Left ventricle myocardium inferior (tissue), 1 donor: Measurements from ENCODE around the gene HAPLN2. TPM values are rescaled to one million over a fixed set of nuclear protein-coding genes. Genes with fewer than 3 reads are reported as not detected.

Experiments used
- DNase-seq: peaks from one replicate; pipeline ENCODE4 v3.0.0-alpha.2; 2020
- H3K27ac ChIP-seq: fragments of 200-600 bp; replicated peaks from 2 replicates; pipeline ENCODE4 v1.8.0; 2021
- H3K27me3 ChIP-seq: fragments of 200-600 bp; 2 replicates; pipeline ENCODE4 v1.8.0; 2021; ENCODE audit warnings: low read depth
- H3K36me3 ChIP-seq: fragments of 200-600 bp; 2 replicates; pipeline ENCODE4 v1.8.0; 2021
- H3K4me1 ChIP-seq: fragments of 200-600 bp; 2 replicates; pipeline ENCODE4 v1.8.0; 2021
- H3K4me3 ChIP-seq: fragments of 200-600 bp; 2 replicates; pipeline ENCODE4 v1.8.0; 2021; ENCODE audit warnings: mild to moderate bottlenecking, moderate library complexity
- H3K9me3 ChIP-seq: fragments of 200-600 bp; replicated peaks from 2 replicates; pipeline ENCODE4 v1.8.0; 2021
- intact Hi-C: fragments of 100-400 bp; cut with micrococcal nuclease; formaldehyde crosslinking; loops from one replicate; pipeline ENCODE4 v1.11.0; 2022
- total RNA-seq: library from RNA; stranded (reverse); fragmentation: NEBNext Ultra II Directional; extraction: Animal tissue kit (Norgen Biotek cat#: 25700); gene quantifications from one replicate; pipeline ENCODE4 v1.2.1, GENCODE V29; 2021
- TF ChIP-seq, protein P1 (sequence below): fragments of 200-600 bp; IDR thresholded peaks from 2 replicates; pipeline ENCODE4 v1.8.0; 2021; ENCODE audit warnings: antibody characterized with exemption, mild to moderate bottlenecking, borderline replicate concordance
- donor health status: DM: no; HTN: yes; CAD: no; lungs with severe emphysema.

Gene HAPLN2
- total RNA-seq, 1 donor from 2014 or later = 1.2 TPM

DNA sequence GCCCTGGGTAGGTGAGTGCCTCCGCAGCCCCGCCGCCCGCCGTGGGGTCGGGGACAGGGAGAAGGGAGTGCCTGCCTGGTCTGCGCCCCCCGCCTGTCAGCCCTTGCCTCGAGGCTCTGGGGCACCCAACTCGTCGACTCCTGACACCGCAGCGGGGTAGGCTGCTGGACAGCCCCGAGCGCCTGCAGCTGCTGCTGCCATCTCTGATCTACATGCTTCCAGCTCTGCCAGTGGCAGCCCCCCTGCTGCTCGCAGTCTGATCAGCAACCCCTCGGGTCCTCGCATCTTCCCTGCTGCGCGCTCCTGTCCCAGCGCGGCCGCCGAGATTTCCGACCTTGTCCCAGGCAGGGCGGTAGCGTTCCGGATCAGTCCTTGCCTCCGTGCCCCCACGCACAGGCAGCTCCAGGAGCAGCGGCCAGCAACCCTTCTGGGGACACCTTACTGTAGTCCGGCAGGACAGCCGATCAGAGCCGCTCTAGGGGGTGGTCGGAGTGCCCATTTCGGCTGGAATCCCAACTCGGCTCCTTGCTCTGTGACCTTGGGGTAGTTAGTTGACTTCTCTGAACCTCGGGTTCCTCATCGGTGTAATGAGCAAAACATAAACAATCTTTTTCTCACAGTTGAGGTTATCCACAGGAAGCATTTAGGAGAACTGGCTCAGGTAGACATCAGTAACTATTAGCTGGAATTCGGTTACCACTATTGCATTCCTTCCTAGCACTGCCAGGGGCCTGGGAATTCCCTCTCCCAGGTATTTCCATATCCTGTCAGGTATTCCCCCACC lies 23.2 kb downstream of the HAPLN2 start:
- Histone ChIP-seq H3K27me3 (peaks cover 100% of the 10 kb centered on the region), H3K4me3 (peak overlapping the region; percentile 59), H3K9me3 (no peaks in the 10 kb centered on the region), H3K4me1 (peaks cover 28% of the 10 kb centered on the region), H3K27ac (no peak overlapping the region), H3K36me3 (no peaks in the 10 kb centered on the region)
- intact Hi-C loops = no loop called here
- DNase-seq = no peak
- TF ChIP-seq, protein P1, sequence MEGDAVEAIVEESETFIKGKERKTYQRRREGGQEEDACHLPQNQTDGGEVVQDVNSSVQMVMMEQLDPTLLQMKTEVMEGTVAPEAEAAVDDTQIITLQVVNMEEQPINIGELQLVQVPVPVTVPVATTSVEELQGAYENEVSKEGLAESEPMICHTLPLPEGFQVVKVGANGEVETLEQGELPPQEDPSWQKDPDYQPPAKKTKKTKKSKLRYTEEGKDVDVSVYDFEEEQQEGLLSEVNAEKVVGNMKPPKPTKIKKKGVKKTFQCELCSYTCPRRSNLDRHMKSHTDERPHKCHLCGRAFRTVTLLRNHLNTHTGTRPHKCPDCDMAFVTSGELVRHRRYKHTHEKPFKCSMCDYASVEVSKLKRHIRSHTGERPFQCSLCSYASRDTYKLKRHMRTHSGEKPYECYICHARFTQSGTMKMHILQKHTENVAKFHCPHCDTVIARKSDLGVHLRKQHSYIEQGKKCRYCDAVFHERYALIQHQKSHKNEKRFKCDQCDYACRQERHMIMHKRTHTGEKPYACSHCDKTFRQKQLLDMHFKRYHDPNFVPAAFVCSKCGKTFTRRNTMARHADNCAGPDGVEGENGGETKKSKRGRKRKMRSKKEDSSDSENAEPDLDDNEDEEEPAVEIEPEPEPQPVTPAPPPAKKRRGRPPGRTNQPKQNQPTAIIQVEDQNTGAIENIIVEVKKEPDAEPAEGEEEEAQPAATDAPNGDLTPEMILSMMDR = no peak

DNA sequence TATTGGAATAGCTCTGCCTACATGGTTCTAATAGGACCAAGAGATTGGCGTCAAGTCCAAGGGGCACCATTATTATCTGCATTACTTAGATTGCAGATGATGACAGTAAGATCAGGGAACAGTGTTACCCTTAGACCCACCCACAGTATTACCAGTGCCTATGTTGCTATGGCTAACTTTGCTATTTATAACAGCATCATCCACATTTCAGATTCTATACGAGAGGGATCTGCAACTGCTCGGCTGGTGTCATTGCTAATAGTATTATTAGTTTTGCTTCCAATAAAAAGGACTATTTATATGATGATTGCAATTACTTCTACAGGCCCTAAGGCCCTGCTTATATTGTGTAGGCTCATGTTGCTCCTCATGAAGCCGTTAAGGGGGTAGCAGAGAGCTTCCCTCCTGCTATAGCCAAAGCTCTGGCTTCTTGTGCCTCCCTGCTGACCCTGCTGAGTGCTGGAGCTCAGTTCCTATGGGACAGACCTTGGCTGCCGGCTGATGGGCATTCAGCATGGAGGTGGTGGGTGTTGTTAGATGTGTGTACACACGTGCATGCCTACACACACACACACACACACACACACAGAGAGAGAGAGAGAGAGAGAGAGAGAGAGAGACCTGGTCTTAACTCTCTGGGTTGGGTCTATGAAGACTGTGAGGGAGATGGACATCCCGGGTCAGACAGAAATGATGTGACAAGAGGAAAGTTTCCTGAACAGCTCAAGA lies 24.0 kb downstream of the HAPLN2 start:
- TF ChIP-seq, protein P1 = no peak
- DNase-seq = no peak
- no peaks in the 10 kb centered on the region for H3K36me3 ChIP-seq
- intact Hi-C loops = no loop called here
- peaks cover 28% of the 10 kb centered on the region for H3K4me1 ChIP-seq
- H3K4me3 ChIP-seq = no peak overlapping the region
- no peak overlapping the region for H3K27ac ChIP-seq
- H3K9me3 ChIP-seq = no peaks in the 10 kb centered on the region
- H3K27me3 ChIP-seq = peaks cover 100% of the 10 kb centered on the region

DNA sequence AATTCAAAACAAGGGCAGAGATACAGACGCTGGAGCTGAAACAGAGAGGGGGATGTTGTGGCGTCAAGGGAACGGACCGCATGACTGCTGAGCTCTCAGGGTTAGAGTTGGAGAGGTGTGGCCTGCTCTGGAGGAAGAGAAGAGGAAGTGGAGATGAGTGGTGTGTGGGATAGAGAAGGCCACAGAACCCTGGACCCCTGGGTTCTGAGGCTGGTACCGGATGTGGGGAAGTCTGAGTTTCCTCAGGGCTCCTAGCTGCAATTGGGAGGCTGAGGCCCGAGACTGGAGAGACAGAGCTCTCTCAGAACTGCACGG lies 24.5 kb downstream of the HAPLN2 start:
- TF ChIP-seq, protein P1 = no peak
- Histone ChIP-seq H3K27me3 (peaks cover 100% of the 10 kb centered on the region), H3K36me3 (no peaks in the 10 kb centered on the region), H3K9me3 (no peaks in the 10 kb centered on the region), H3K4me1 (peaks cover 23% of the 10 kb centered on the region), H3K4me3 (no peak overlapping the region), H3K27ac (no peak overlapping the region)
- intact Hi-C loops = no loop called here
- no peak for DNase-seq

DNA sequence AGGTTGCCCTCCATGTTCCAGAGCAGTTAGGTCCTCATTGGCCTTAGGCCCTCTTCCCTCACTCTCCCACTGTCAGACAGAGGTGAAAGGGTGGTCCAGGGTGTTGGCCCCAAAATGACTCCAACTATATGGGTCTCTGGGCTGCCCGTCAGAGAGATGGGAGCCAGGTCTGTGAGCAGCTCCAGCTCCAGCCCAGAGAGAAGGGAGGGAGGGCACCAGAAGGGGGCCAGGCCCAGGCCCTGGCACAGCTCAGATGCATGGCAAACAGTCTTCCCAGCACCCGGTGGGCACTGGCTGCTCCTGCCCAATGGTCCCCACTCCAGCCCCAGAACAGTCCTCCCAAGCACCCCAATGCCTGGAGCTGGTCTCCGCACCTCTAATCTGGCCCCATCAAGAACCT lies 24.9 kb downstream of the HAPLN2 start:
- H3K36me3 ChIP-seq = no peaks in the 10 kb centered on the region
- peaks cover 19% of the 10 kb centered on the region for H3K4me1 ChIP-seq
- intact Hi-C loops = no loop called here
- TF ChIP-seq, protein P1 = no peak
- H3K4me3 ChIP-seq = no peak overlapping the region
- no peak for DNase-seq
- no peaks in the 10 kb centered on the region for H3K9me3 ChIP-seq
- H3K27me3 ChIP-seq = peaks cover 99% of the 10 kb centered on the region
- no peak overlapping the region for H3K27ac ChIP-seq

DNA sequence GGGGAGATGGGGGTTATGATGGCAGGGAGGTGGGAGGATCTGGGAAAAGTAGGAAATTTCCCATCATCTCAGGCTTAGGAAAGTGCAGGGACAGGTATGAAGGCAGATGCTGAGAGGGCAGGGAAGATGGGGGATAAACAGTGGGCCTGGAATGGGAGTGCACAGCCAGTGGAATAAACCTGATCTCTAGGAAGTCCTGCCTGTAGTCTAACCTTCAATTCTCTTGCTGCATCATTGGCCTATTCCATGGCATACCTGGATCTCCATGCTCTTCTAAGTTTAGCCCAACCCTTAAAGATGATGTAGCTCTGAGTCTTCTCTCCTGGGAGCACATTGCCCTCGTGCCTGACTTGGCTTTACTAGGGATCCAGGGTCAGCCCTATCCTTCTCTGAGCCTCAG lies 25.4 kb downstream of the HAPLN2 start:
- H3K27me3 ChIP-seq = peaks cover 99% of the 10 kb centered on the region
- no peak overlapping the region for H3K27ac ChIP-seq
- TF ChIP-seq, protein P1 = no peak
- intact Hi-C loops = no loop called here
- DNase-seq = no peak
- no peaks in the 10 kb centered on the region for H3K36me3 ChIP-seq
- H3K4me3 ChIP-seq = no peak overlapping the region
- H3K9me3 ChIP-seq = no peaks in the 10 kb centered on the region
- peaks cover 19% of the 10 kb centered on the region for H3K4me1 ChIP-seq
